Measurements from ENCODE around the gene ZNF521. TPM values are rescaled to one million over a fixed set of nuclear protein-coding genes. Genes with fewer than 3 reads are reported as not detected.

The ZNF521 gene
- total and polyA plus RNA-seq, 2 donors (not counting 3 experiments of a cell fraction or from before 2014, with no cell fraction given), result 111 to 168 TPM

DNA sequence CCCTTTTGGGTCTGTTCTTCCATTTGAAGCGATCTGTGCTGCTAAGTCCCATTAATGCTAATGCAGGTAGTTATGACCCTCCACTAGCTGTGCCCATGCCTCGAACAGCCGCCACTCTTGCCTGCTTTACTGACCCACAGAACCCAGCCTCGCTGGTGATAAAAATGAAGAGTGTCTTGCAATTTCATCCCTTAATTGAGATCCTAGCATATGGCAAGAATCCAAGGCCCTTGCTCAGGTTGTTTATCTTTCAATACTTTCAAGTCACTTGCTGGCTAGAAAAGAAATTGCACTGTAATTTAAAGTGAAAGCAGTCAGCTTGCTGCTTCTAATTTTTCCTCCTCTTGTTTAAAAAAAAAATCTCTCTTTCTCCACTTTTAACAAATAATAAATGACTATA, 73.6 kb downstream of the ZNF521 start:
- DNase-seq (ENCODE audit: low read depth, low spot score) (peak; percentile 58), FAIRE-seq (no peak)
- Histone ChIP-seq H2AFZ (ENCODE audit: low read depth, low read length) (peak overlapping the region; percentile 1), H3K9me1 (replicated peaks; ENCODE audit: control insufficient read depth, extremely low read depth, insufficient read depth, low read length) (no peaks in the 10 kb centered on the region), H3K36me3 (ENCODE audit: control insufficient read depth in 2 of 2, extremely low read depth in 1 of 2, insufficient read depth in 2 of 2, low read length in 2 of 2) (peaks cover 0 to 4% of the 10 kb centered on the region in 2 experiments), H3K27ac (ENCODE audit: insufficient read depth, low read depth, low read length) (peak overlapping the region; percentile 51), H3K79me2 (ENCODE audit: control insufficient read depth, insufficient read depth, low read length) (peaks cover 72% of the 10 kb centered on the region), H3K9ac (replicated peaks; ENCODE audit: extremely low read depth, insufficient read depth, low read length) (peak overlapping the region; percentile 62), H3K4me3 (replicated peaks in 1 of 3; ENCODE audit: insufficient read depth in 1 of 3, low read depth in 1 of 3, low read length in 3 of 3) (peak overlapping the region in 2 of 3 experiments; percentile 21 to 60), H4K20me1 (replicated peaks; ENCODE audit: control insufficient read depth, extremely low read depth, insufficient read depth, low read length) (no peaks in the 10 kb centered on the region), H3K4me1 (ENCODE audit: control insufficient read depth, extremely low read depth, insufficient read depth, low read length) (peaks cover 86% of the 10 kb centered on the region), H3K27me3 (ENCODE audit: control insufficient read depth in 2 of 2, insufficient read depth in 2 of 2, low read length in 2 of 2) (no peaks in the 10 kb centered on the region), H3K4me2 (ENCODE audit: insufficient read depth, low read length) (peak overlapping the region; percentile 84), H3K9me3 (replicated peaks; ENCODE audit: control insufficient read depth, insufficient read depth, low read length) (no peaks in the 10 kb centered on the region)
- intact Hi-C loops (cut with micrococcal nuclease), result loop anchor here (5.0 kb wide), 1 partner anchor 74 kb away; the partner anchor contains the start of gene ZNF521
- TF ChIP-seq EZH2 (IDR thresholded peaks at IDR 0.05; ENCODE audit: borderline replicate concordance, low read depth, low read length, severe bottlenecking) (no peak), CTCF (IDR thresholded peaks at IDR 0.05; ENCODE audit: extremely low read depth in 1 of 2, insufficient read depth in 1 of 2, low read depth in 1 of 2, low read length in 2 of 2) (no peak), GATA2 (IDR thresholded peaks at IDR 0.05; ENCODE audit: insufficient read depth, insufficient read length, low read depth, low read length) (no peak), JUN (IDR thresholded peaks at IDR 0.05; ENCODE audit: borderline replicate concordance, insufficient read depth, insufficient read length, low read depth) (no peak), POLR2AphosphoS5 (IDR thresholded peaks at IDR 0.05; ENCODE audit: insufficient read depth, low read depth, low read length) (no peak), POLR2A (IDR thresholded peaks at IDR 0.05; ENCODE audit: low read depth, low read length) (no peak), FOS (IDR thresholded peaks at IDR 0.05; ENCODE audit: borderline replicate concordance, insufficient read depth, low read length) (no peak), MAX (IDR thresholded peaks at IDR 0.05; ENCODE audit: insufficient read depth, insufficient read length) (no peak), MYC (IDR thresholded peaks at IDR 0.05; ENCODE audit: low read depth, low read length) (no peak)
- BruUV-seq (replicated peaks), result no TSS peak
- CTCF ChIA-PET, result interaction anchor here (1.7 kb wide), 1 partner anchor 43 kb away, joined by 5 read pairs; no protein-coding TSS in a partner anchor
- dilution Hi-C loops (cut with MboI; ENCODE audit: extremely low pct_ligation_motif_present, low sequenced_read_pairs), result no loop called here
- POLR2A ChIA-PET, result interaction anchor here (1.6 kb wide), 1 partner anchor 48 kb away, joined by 6 read pairs; no protein-coding TSS in a partner anchor

Measured in endothelial cell of umbilical vein (primary cell).